Inflammatory macrophage treated with lipopolysaccharide for 1 hour (primary cell): ENCODE measurements around the gene CCNL2.
"Not testable (repeated sequence)": the region's sequence is repeated elsewhere in the genome, so short reads cannot be mapped to it uniquely, and the experiment has no call there.

ENCODE experiments used
- DNase-seq, 2 donors: peaks; one replicate each; pipeline ENCODE4 v3.0.0-alpha.2; 2020 to 2022

CCNL2 gene

GRCh38 chr1:1432274-1432950, 33.3 kb upstream of the CCNL2 start:
- DNase-seq, result no peak

GRCh38 chr1:1431845-1432273, 32.7 kb upstream of the CCNL2 start:
- no peak for DNase-seq

GRCh38 chr1:1430992-1431844, 32.1 kb upstream of the CCNL2 start:
- DNase-seq, result no peak

GRCh38 chr1:1430114-1430982, 31.2 kb upstream of the CCNL2 start:
- DNase-seq, result no peak

- no peak for DNase-seq
Observed at GRCh38 chr1:1429671-1430073, 30.5 kb upstream of the CCNL2 start.

- not testable (repeated sequence) for DNase-seq
Observed at GRCh38 chr1:1428967-1429366, 29.8 kb upstream of the CCNL2 start.

DNA sequence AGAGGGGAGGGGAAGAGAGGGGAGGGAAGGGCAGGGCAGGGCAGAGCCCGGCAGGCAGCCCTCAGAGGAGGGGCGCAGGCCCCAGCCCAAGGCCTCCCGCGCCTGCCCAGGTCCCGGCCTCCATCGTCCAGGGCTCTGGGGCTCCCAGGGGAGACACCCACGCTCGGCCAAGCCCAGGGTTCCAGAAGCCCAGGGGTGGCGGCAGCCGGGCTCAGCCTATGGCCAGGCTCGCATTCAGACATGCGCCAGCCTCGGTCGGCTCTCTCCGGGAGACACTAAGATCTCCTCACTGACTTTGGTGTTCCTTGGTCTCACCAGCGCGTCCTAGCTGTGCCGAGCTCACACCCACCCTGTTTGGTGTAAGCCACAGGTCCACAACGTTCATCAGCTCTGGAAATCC, 29.0 kb upstream of the CCNL2 start:
- DNase-seq, result no peak

DNA sequence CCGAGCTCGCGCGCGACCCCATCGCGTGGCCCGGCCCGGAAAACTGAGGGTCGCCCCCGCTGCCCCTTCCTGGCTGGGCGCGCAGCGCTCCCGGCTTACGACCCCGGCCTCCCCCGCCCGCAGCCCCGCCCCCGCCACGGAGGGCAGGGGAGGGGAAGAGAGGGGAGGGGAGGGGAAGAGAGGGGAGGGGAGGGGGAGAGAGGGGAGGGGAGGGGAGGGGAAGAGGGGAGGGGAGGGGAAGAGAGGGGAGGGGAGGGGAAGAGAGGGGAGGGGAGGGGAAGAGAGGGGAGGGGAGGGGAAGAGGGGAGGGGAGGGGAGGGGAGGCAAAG, 28.6 kb upstream of the CCNL2 start:
- no peak for DNase-seq

- DNase-seq, result no peak
Observed at GRCh38 chr1:1427106-1427819, 28.1 kb upstream of the CCNL2 start.

GRCh38 chr1:1426496-1427105, 27.5 kb upstream of the CCNL2 start:
- DNase-seq, result no peak

- no peak for DNase-seq
Observed at GRCh38 chr1:1425753-1426495, 26.8 kb upstream of the CCNL2 start.

GRCh38 chr1:1425426-1425752, 26.3 kb upstream of the CCNL2 start:
- no peak for DNase-seq

DNA sequence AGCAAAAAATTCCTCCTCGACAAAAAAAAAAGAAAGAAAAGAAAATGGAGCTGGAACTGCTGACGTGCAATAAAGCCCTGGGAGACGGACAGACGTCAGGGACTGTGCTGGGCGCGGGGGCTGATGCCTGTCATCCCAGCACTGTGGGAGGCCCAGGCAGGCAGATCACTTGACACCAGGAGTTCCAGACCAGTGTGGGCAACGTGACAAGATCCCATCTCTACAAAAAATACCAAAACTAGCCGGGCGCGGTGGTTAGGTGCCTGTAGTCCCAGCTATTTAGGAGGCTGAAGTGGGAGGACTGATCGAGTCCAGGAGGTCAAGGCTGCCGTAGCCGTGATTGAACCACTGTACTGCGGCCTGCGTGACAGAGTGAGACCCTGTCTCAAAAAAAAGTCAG, 25.6 kb upstream of the CCNL2 start:
- DNase-seq, result no peak

DNA sequence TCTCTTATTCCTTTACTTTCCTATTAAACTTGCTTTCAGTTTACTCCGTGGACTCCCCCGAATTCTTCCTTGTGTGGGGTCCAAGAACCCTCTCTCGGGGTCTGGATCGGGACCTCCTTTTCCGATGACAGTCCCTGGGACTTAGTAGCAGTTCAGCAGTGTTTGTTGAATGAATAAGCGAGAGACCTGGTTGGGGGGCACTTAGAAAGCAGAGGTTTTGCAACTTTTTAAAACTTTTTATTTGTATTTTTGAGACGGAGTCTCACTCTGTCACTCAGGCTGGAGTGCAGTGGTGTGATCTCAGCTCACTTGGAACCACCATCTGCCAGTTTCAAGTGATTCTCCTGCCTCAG, 24.1 kb upstream of the CCNL2 start:
- DNase-seq, result no peak

- no peak for DNase-seq
Observed at GRCh38 chr1:1422465-1423244, 23.5 kb upstream of the CCNL2 start.

GRCh38 chr1:1421907-1422464, 22.9 kb upstream of the CCNL2 start:
- no peak for DNase-seq

- no peak for DNase-seq
Observed at GRCh38 chr1:1421147-1421906, 22.2 kb upstream of the CCNL2 start, which contains the start of gene ANKRD65. Gene ANKRD65 (minus strand): TSS chr1:1421276. CDS start chr1:1421005, 271 bp downstream.

- no peak for DNase-seq
Observed at GRCh38 chr1:1420654-1421141, 21.6 kb upstream of the CCNL2 start.

DNA sequence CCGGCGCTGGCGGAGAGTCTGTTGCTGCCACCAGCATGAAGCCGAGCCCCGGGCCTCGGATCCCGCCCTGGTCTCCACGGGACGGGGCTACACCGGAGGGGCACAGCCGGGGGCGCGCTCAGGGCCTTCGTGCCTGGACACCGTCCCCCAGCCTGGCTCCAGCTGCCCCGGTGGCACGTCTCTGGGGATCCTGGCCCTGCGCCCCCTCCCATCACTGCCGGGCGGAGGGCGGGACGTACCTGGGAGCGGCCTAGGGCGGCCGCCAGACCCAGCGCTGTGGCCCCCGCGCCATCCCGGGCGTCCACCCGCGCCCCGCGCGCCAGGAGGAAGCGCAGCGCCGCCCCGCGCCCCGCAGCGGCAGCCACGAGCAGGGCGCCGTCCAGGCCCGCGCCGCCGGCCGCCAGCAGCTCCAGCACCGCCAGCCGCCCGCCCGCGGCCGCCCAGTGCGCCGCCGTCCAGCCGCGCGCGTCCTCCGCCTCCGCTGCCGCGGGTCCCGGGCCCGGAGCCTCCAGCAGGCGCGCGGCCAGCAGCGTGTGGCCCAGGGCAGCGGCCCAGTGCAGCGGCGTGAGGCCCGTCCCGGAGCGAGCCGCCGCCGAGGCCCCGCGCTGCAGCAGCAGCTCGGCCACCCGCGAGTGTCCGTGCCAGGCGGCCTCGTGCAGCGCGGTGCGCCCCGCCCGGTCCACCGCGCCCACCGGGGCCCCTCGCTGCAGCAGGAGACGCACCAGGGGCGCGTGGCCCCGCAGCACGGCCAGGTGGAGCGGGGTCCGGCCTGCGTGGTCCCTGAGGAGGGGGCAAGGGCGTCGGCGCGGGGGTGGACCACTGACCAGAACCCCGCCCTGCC, 20.9 kb upstream of the CCNL2 start:
- no peak for DNase-seq
